Measurements from ENCODE around the gene TIMP2. TPM values are rescaled to one million over a fixed set of nuclear protein-coding genes. Genes with fewer than 3 reads are reported as not detected.

TIMP2 gene
- total and polyA plus RNA-seq, 2 of the 8 experiments (the other 6 are each of a cell fraction or from before 2014, with no cell fraction given) = 18.2 to 43.3 TPM

DNA sequence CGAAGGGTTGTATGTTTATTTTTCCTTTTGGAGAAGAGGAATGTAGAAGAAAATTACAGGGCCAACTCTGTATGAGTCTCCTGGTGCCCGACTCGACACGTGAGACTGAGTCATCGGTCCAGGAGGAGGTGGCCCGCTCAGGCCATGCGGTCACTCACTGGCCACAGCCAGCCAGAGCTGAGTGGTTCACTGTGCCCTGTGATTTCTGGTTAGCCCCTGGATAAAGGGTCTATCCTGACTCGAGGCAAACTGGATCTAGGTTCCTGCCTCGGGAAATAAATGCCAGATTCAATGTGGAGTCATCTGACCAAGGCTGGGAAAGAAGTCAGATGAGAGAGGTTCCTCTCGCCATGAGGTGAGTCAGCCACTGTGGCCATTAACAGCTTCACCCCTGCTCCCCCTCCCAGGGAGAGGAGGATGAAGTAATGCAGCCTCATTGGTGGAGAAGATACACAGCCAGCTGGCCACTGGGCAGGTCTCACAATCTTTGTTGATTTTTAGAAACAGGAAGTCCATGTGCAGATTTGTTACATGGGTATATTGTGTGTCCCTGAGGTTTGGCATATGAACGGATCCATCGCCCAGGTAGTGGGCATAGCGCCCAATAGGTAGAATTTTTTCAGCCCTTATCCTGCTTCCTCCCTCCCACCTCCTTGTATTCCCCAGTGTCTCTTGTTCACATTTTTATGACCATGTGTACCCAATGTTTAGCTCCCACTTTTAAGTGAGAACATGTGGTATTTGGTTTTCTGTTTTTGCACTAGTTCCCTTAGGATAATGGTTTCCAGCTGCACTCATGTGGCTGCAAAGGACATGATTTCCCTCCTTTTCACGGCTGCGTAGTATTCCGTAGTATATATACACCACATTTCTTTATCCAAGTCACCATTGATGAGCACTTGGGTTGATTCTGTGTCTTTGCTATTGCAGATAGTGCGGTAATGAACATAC, 62.8 kb downstream of the TIMP2 start (continued):
- TF ChIP-seq EGR1 (IDR thresholded peaks at IDR 0.05; ENCODE audit: borderline replicate concordance, low read depth, low read length) (no peak), POLR2AphosphoS5 (IDR thresholded peaks at IDR 0.05; ENCODE audit: low read depth, low read length) (no peak), PHF8 (conservative IDR thresholded peaks at IDR 0.05; ENCODE audit: low read depth, low read length) (no peak), SP4 (IDR thresholded peaks at IDR 0.05; ENCODE audit: low read length) (no peak), EZH2 (IDR thresholded peaks at IDR 0.05; ENCODE audit: low read depth, low read length, severe bottlenecking) (no peak), CBX5 (IDR thresholded peaks at IDR 0.05; ENCODE audit: low read depth, low read length) (no peak), KDM5A (IDR thresholded peaks at IDR 0.05; ENCODE audit: low read length) (no peak), TAF7 (optimal IDR thresholded peaks at IDR 0.05; ENCODE audit: borderline replicate concordance, low read depth, low read length) (no peak)
- TF ChIP-seq, protein P1, sequence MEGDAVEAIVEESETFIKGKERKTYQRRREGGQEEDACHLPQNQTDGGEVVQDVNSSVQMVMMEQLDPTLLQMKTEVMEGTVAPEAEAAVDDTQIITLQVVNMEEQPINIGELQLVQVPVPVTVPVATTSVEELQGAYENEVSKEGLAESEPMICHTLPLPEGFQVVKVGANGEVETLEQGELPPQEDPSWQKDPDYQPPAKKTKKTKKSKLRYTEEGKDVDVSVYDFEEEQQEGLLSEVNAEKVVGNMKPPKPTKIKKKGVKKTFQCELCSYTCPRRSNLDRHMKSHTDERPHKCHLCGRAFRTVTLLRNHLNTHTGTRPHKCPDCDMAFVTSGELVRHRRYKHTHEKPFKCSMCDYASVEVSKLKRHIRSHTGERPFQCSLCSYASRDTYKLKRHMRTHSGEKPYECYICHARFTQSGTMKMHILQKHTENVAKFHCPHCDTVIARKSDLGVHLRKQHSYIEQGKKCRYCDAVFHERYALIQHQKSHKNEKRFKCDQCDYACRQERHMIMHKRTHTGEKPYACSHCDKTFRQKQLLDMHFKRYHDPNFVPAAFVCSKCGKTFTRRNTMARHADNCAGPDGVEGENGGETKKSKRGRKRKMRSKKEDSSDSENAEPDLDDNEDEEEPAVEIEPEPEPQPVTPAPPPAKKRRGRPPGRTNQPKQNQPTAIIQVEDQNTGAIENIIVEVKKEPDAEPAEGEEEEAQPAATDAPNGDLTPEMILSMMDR (IDR thresholded peaks at IDR 0.05; ENCODE audit: control extremely low read depth in 1 of 3, insufficient read depth in 1 of 3, low read depth in 1 of 3, low read length in 3 of 3) = no peak

All from H1 (cell line).